Progenitor cell of endocrine pancreas (in vitro differentiated cells): ENCODE results near the gene ACAP1. TPM values are rescaled to one million over a fixed set of nuclear protein-coding genes. Genes with fewer than 3 reads are reported as not detected.
A peak's percentile ranks its signal among the peaks of the same experiment; 100 is the strongest.

ENCODE experiments used
- DNase-seq: peaks from one replicate; pipeline ENCODE4 v3.0.0; 2021; ENCODE audit warnings: low spot score; ENCODE audit not compliant: unreplicated experiment
- H3K27ac Mint-ChIP-seq: 2 replicates; pipeline ENCODE4 v1.8.0; 2021; ENCODE audit warnings: mild to moderate bottlenecking, moderate library complexity, mixed read lengths
- H3K27me3 Mint-ChIP-seq: 2 replicates; pipeline ENCODE4 v1.8.0; 2021; ENCODE audit warnings: mixed read lengths
- H3K36me3 Mint-ChIP-seq: 2 replicates; pipeline ENCODE4 v1.8.0; 2022; ENCODE audit warnings: mixed read lengths; ENCODE audit not compliant: insufficient read depth
- H3K4me1 Mint-ChIP-seq: 2 replicates; pipeline ENCODE4 v1.8.0; 2021; ENCODE audit warnings: low read depth, mixed read lengths
- H3K4me3 Mint-ChIP-seq: 2 replicates; pipeline ENCODE4 v1.8.0; 2021; ENCODE audit warnings: low read depth, mild to moderate bottlenecking, moderate library complexity, mixed read lengths
- H3K9me3 Mint-ChIP-seq: 2 replicates; pipeline ENCODE4 v1.8.0; 2021; ENCODE audit warnings: low read depth, mixed read lengths
- CTCF ChIP-seq: fragments of 200-600 bp; sonication (generic); IDR thresholded peaks from one replicate; pipeline ENCODE4 v1.5.0; 2021; ENCODE audit warnings: antibody characterized with exemption, mild to moderate bottlenecking; ENCODE audit not compliant: unreplicated experiment
- total RNA-seq: library from RNA; stranded (reverse); gene quantifications from 2 replicates; pipeline ENCODE4 v1.2.1, GENCODE V29; 2021

ACAP1 gene
- total RNA-seq, 1 donor from 2014 or later: 1.0 TPM

DNA sequence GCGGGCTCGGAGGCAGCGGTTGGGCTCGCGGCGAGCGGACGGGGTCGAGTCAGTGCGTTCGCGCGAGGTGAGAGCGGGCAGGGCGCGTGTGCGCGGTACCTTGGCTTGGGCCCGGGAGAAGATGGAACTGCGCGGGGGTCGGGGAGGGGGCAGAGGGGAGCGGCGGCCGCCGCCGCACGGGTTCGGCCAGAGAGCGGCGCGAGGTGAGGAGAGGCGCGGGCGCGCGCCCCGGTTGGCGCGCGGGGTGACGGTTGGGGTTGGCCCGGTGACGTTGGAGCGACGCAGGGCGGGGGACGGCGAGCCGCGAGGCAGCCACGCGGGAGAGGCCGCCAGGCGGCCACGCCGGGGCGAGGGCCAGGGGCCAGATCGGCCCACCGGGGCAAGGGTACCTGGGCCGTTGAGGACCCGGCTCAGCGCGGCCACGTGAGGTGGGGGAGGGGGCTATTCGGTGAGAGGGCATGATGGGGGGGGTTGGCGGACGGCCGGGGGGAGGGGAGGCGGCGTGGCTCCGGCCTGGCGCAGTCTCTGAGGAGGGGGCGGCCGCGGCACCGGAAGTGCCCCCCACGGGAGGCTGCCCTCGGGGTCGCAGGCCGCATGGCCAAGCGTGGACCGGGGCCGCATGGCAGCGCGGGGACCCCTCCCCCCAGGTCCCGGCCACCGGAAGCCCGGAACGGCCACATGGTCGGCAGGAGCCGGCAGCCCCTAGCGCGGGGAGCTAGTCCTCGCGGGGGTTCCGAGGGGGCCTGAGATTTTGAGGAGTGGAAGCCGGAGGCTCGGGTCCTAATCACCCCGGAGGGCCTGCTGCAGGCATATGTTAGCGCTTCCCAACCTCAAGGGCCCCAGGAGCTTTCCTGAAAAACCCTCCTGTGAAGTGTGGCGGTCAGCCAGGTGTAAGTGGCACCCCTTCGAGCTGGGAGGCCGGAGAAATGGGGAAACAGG, 28.4 kb upstream of the ACAP1 start:
- no peaks in the 10 kb centered on the region for H3K9me3 Mint-ChIP-seq
- peaks cover 21% of the 10 kb centered on the region for H3K36me3 Mint-ChIP-seq
- H3K4me3 Mint-ChIP-seq: peak overlapping the region; percentile 93
- TF ChIP-seq CTCF: peak; percentile 27
- no peaks in the 10 kb centered on the region for H3K27me3 Mint-ChIP-seq
- peak overlapping the region; percentile 99 for H3K27ac Mint-ChIP-seq
- peak; percentile 35 for DNase-seq
- H3K4me1 Mint-ChIP-seq: peaks cover 19% of the 10 kb centered on the region

DNA sequence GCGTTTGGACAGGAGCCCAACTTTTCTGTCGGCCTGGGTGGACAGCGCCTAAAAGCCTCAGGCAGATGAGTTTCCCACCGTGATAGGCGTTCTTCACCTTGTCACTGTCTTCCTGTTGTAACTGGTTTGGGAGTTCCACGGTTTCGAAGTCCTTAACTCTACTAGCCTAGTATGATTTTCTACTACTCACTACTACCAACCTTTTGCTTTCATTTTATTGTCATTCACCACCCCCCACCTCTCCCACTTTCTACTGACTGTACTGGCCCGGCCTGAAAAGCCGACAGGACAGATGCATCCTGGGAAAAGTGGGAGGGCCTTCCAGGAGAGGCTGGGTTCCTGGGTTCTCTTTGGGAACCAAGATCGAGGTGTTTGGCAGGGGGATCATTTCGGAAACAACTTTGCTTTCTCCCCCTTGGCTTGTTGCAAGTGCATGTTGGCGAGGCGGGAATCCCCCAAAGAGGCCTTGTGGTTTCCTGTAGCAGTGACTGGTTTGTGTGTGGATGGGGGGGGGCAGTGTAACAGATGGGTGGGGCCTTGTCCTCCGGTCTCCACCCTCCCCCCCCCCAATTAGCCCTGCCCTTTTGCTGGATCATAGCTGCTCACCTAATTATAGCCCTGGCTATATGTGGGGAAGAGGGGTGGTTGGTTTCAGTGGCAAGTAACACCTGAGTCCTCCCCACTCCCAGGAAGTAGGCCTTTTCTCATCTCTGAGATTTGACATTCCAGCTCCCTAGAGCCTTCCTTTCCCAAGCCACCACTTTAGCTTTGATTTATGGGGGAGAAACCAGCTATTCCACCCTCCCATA, 27.5 kb upstream of the ACAP1 start:
- Mint-ChIP-seq H3K4me1 (peaks cover 19% of the 10 kb centered on the region), H3K27me3 (no peaks in the 10 kb centered on the region), H3K9me3 (no peaks in the 10 kb centered on the region), H3K36me3 (peaks cover 24% of the 10 kb centered on the region), H3K4me3 (peak overlapping the region; percentile 93), H3K27ac (peak overlapping the region; percentile 97)
- no peak for TF ChIP-seq CTCF
- no peak for DNase-seq

- H3K4me1 Mint-ChIP-seq: peaks cover 24% of the 10 kb centered on the region
- H3K27me3 Mint-ChIP-seq: no peaks in the 10 kb centered on the region
- DNase-seq: no peak
- peak overlapping the region; percentile 93 for H3K4me3 Mint-ChIP-seq
- no peaks in the 10 kb centered on the region for H3K9me3 Mint-ChIP-seq
- peak overlapping the region; percentile 92 for H3K27ac Mint-ChIP-seq
- TF ChIP-seq CTCF: no peak
- peaks cover 24% of the 10 kb centered on the region for H3K36me3 Mint-ChIP-seq
Observed at GRCh38 chr17:7309628-7310027, 26.7 kb upstream of the ACAP1 start.

GRCh38 chr17:7311110-7311705, 25.1 kb upstream of the ACAP1 start:
- Mint-ChIP-seq H3K27ac (no peak overlapping the region), H3K27me3 (no peaks in the 10 kb centered on the region), H3K4me3 (no peak overlapping the region), H3K9me3 (no peaks in the 10 kb centered on the region), H3K4me1 (peaks cover 25% of the 10 kb centered on the region), H3K36me3 (peaks cover 24% of the 10 kb centered on the region)
- no peak for TF ChIP-seq CTCF
- DNase-seq: no peak
